GM18858 (cell line): Measurements from ENCODE around the gene DAB2IP.

Source experiments
- ATAC-seq: cut with Tn5 transposase; IDR thresholded peaks from one replicate; pipeline ENCODE4 v1.9.1; 2021; ENCODE audit not compliant: unreplicated experiment

DAB2IP gene

GRCh38 chr9:121662359-121662758, 10.9 kb downstream of the DAB2IP start:
- no peak for ATAC-seq

- ATAC-seq = no peak
These were observed 11.6 kb downstream of the DAB2IP start for GRCh38 chr9:121662891-121663580.

- ATAC-seq = no peak
These were observed 12.2 kb downstream of the DAB2IP start for GRCh38 chr9:121663591-121663990.

- ATAC-seq = no peak
These were observed 14.9 kb downstream of the DAB2IP start for GRCh38 chr9:121666294-121666693.

- no peak for ATAC-seq
These were observed 15.8 kb downstream of the DAB2IP start for GRCh38 chr9:121667214-121667613.

GRCh38 chr9:121667890-121668289, 16.5 kb downstream of the DAB2IP start:
- ATAC-seq = no peak

- no peak for ATAC-seq
These were observed 19.0 kb downstream of the DAB2IP start for GRCh38 chr9:121670431-121670830.

- no peak for ATAC-seq
These were observed 20.2 kb downstream of the DAB2IP start for GRCh38 chr9:121671612-121672155.

- ATAC-seq = no peak
These were observed 20.8 kb downstream of the DAB2IP start for GRCh38 chr9:121672213-121672612.

GRCh38 chr9:121672986-121673385, 21.6 kb downstream of the DAB2IP start:
- ATAC-seq = no peak

GRCh38 chr9:121673576-121673975, 22.1 kb downstream of the DAB2IP start:
- ATAC-seq = no peak

- ATAC-seq = no peak
These were observed 22.6 kb downstream of the DAB2IP start for GRCh38 chr9:121674017-121674416.

GRCh38 chr9:121674952-121675351, 23.5 kb downstream of the DAB2IP start:
- ATAC-seq = no peak

- ATAC-seq = no peak
These were observed 23.9 kb downstream of the DAB2IP start for GRCh38 chr9:121675381-121675780.

GRCh38 chr9:121675969-121676822, 24.8 kb downstream of the DAB2IP start:
- ATAC-seq = no peak

GRCh38 chr9:121676926-121677325, 25.5 kb downstream of the DAB2IP start:
- no peak for ATAC-seq

- no peak for ATAC-seq
These were observed 27.1 kb downstream of the DAB2IP start for GRCh38 chr9:121678501-121679022.

- no peak for ATAC-seq
These were observed 28.6 kb downstream of the DAB2IP start for GRCh38 chr9:121679901-121680635.

- no peak for ATAC-seq
These were observed 30.0 kb downstream of the DAB2IP start for GRCh38 chr9:121681404-121681803.

- ATAC-seq = no peak
These were observed 30.8 kb downstream of the DAB2IP start for GRCh38 chr9:121682201-121682600.

GRCh38 chr9:121682926-121683515, 31.6 kb downstream of the DAB2IP start:
- ATAC-seq = no peak
